MCF 10A (cell line): ENCODE results near the gene CABLES2. TPM values are rescaled to one million over a fixed set of nuclear protein-coding genes. Genes with fewer than 3 reads are reported as not detected.

Experiments
- BruUV-seq: library from RNA; stranded (reverse); fragments of 400-500 nt; replicated peaks from 2 replicates; lab custom pipeline; 2021; lab: Mats Ljungman, UMichigan
- CTCF ChIA-PET: fragments of 300-600 bp; sonication (Branson Sonifier 250); formaldehyde crosslinking; extraction: SDS; loops from one replicate; lab custom pipeline; 2021; ENCODE audit warnings: antibody characterized with exemption, inconsistent platforms; lab: Yijun Ruan, JAX
- POLR2A ChIA-PET: fragments of 300-600, 350-650 bp; sonication (Branson Sonifier 250); formaldehyde crosslinking; extraction: SDS; loops from one replicate; lab custom pipeline; 2020; ENCODE audit warnings: antibody characterized with exemption, inconsistent platforms; lab: Yijun Ruan, JAX
- DNase-seq: peaks from one replicate; pipeline ENCODE4 v3.0.0-alpha.2; 2018; ENCODE audit not compliant: unreplicated experiment
- H3K27ac Mint-ChIP-seq: one replicate; pipeline ENCODE4 v1.8.0; 2022; ENCODE audit warnings: mild to moderate bottlenecking, low read depth, mixed read lengths; ENCODE audit not compliant: unreplicated experiment
- H3K27me3 Mint-ChIP-seq: one replicate; pipeline ENCODE4 v1.8.0; 2022; ENCODE audit warnings: mixed read lengths; ENCODE audit not compliant: insufficient read depth, unreplicated experiment
- H3K36me3 Mint-ChIP-seq: one replicate; pipeline ENCODE4 v1.8.0; 2022; ENCODE audit warnings: mild to moderate bottlenecking, moderate library complexity, mixed read lengths; ENCODE audit not compliant: insufficient read depth, unreplicated experiment
- H3K4me1 Mint-ChIP-seq: one replicate; pipeline ENCODE4 v1.8.0; 2022; ENCODE audit warnings: mixed read lengths; ENCODE audit not compliant: insufficient read depth, unreplicated experiment
- H3K4me3 Mint-ChIP-seq: one replicate; pipeline ENCODE4 v1.8.0; 2022; ENCODE audit warnings: mild to moderate bottlenecking, moderate library complexity, mixed read lengths; ENCODE audit not compliant: unreplicated experiment
- H3K9me3 Mint-ChIP-seq: one replicate; pipeline ENCODE4 v1.8.0; 2022; ENCODE audit warnings: mixed read lengths; ENCODE audit not compliant: unreplicated experiment
- intact Hi-C: fragments of 100-400 bp; cut with micrococcal nuclease; formaldehyde crosslinking; loops from 2 replicates; pipeline ENCODE4 v1.14.1; 2022
- total RNA-seq: library from RNA; stranded (reverse); gene quantifications from 2 replicates; pipeline ENCODE4 v1.2.3, GENCODE V29; 2022
- TF ChIP-seq, protein P1 (sequence below): fragments of 200-600 bp; IDR thresholded peaks from one replicate; pipeline ENCODE4 v1.8.0; 2022; ENCODE audit warnings: antibody characterized with exemption, mild to moderate bottlenecking; ENCODE audit not compliant: unreplicated experiment

The CABLES2 gene
- total RNA-seq, 1 experiment from 2014 or later: 1.5 TPM

DNA sequence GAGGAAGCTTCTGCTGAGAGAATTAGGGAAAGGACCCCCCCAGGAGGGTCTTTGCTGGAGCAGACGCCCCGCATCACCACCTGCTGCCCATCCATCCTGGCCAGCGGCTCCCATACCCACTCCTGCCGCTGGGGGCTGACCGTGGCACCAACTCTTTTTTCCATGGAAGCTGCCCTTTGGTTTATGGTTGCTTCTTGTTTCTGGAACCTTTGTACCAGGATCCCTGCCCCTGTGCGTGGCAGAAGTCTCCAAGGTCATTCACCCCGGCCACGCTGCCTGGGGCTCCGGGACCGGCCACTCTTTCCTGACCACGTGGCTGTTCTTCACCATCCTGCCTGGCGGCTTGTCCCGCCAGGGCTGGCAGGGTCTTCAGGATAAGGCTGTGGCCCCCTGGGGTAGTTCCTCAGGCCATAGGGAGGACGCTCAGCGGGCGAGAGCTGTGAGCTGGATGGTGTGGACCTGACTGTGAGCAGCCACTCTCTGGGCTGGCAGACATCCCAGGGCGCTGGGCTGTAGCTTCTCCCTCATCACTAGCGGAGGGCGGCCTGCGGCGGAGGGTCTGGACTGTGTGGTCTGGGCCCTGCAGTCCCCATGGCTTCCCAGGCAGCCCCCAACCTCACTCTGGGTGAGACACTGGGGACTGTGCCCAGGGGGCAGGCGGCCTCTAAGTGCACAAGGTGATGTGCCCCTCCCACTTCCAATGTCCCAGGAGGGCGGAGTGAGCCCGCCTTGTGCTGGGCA, 43.0 kb upstream of the CABLES2 start:
- no peaks in the 10 kb centered on the region for H3K9me3 Mint-ChIP-seq
- no TSS peak for BruUV-seq
- intact Hi-C loops: no loop called here
- no peak overlapping the region for H3K4me3 Mint-ChIP-seq
- H3K36me3 Mint-ChIP-seq: no peaks in the 10 kb centered on the region
- ChIA-PET CTCF (interaction anchor here (0.7 kb wide), 1 partner anchor 21 kb away, joined by 5 read pairs; no protein-coding TSS in a partner anchor), POLR2A (no interaction called here)
- H3K27ac Mint-ChIP-seq: no peak overlapping the region
- TF ChIP-seq, protein P1, sequence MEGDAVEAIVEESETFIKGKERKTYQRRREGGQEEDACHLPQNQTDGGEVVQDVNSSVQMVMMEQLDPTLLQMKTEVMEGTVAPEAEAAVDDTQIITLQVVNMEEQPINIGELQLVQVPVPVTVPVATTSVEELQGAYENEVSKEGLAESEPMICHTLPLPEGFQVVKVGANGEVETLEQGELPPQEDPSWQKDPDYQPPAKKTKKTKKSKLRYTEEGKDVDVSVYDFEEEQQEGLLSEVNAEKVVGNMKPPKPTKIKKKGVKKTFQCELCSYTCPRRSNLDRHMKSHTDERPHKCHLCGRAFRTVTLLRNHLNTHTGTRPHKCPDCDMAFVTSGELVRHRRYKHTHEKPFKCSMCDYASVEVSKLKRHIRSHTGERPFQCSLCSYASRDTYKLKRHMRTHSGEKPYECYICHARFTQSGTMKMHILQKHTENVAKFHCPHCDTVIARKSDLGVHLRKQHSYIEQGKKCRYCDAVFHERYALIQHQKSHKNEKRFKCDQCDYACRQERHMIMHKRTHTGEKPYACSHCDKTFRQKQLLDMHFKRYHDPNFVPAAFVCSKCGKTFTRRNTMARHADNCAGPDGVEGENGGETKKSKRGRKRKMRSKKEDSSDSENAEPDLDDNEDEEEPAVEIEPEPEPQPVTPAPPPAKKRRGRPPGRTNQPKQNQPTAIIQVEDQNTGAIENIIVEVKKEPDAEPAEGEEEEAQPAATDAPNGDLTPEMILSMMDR: no peak
- H3K27me3 Mint-ChIP-seq: peaks cover 56% of the 10 kb centered on the region
- DNase-seq: no peak
- no peaks in the 10 kb centered on the region for H3K4me1 Mint-ChIP-seq

DNA sequence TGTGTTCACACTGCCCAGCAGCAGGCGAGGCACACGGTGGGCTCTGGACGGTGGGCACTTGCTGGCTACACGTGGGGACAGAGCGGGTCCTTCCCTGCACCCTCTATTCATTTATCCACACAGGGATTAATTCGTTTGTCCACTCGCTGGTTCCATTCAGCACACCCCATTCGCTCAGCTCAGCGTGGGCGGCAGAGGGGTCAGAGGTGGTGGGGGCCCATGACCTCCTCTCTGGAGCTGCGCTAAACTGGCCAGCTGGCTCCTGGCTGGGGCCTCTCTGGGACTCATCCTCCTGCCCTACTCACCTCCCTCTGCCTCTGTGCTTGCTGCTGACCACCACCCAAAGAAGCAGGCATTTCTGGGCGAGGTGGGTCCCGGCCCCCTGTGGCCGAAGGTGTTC, 41.7 kb upstream of the CABLES2 start:
- Mint-ChIP-seq H3K36me3 (no peaks in the 10 kb centered on the region), H3K4me1 (no peaks in the 10 kb centered on the region), H3K4me3 (no peak overlapping the region), H3K27ac (no peak overlapping the region), H3K9me3 (no peaks in the 10 kb centered on the region), H3K27me3 (peaks cover 61% of the 10 kb centered on the region)
- intact Hi-C loops: no loop called here
- DNase-seq: no peak
- ChIA-PET CTCF (no interaction called here), POLR2A (interaction anchor here (0.8 kb wide), 1 partner anchor 8 kb away, joined by 3 read pairs; no protein-coding TSS in a partner anchor)
- no TSS peak for BruUV-seq
- TF ChIP-seq, protein P1: no peak

DNA sequence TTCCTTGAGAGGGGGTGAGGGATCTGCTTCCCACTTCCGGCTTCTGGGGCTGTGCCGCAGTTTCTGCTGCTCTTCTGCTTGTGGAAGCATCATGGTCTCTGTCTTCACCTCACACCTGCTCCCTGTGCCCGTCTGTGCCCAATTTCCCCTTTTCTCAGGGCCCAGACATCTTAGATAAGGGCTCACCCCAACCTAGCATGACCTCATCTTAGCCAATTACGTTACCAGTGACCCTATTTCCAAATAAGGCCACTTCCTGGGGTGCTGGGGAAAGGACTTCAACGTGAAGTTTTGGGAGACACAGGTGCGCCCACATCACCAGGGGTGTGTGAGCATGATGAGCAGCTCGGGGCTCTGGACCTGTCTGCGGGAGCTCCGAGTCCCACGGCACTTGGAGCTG, 41.0 kb upstream of the CABLES2 start:
- peaks cover 67% of the 10 kb centered on the region for H3K27me3 Mint-ChIP-seq

More for the DNA sequence above, 41.0 kb upstream of the CABLES2 start:
- BruUV-seq: no TSS peak
- ChIA-PET CTCF (interaction anchor here (0.6 kb wide), 1 partner anchor 58 kb away, joined by 9 read pairs; no protein-coding TSS in a partner anchor), POLR2A (interaction anchor here (0.7 to 1.1 kb wide), 2 partner anchors 45 to 237 kb away, joined by 3 to 4 read pairs; no protein-coding TSS in a partner anchor)
- H3K9me3 Mint-ChIP-seq: no peaks in the 10 kb centered on the region
- no peak for DNase-seq
- no peaks in the 10 kb centered on the region for H3K4me1 Mint-ChIP-seq
- no peak overlapping the region for H3K4me3 Mint-ChIP-seq
- intact Hi-C loops: no loop called here
- H3K36me3 Mint-ChIP-seq: no peaks in the 10 kb centered on the region
- H3K27ac Mint-ChIP-seq: no peak overlapping the region
- TF ChIP-seq, protein P1: no peak
